SU-DHL-6 (cell line): ENCODE results near the gene ZFP36L1.
A peak's percentile ranks its signal among the peaks of the same experiment; 100 is the strongest.

ENCODE experiments used
- H2AFZ ChIP-seq: fragments of 200-600 bp; sonication (generic); 2 replicates; pipeline ENCODE4 v1.6.1; 2014; ENCODE audit warnings: low read depth, mild to moderate bottlenecking, moderate library complexity, mixed read lengths, antibody characterized with exemption, low read length; ENCODE audit not compliant: severe bottlenecking
- H3F3A ChIP-seq: fragments of 200-600 bp; shearing (Covaris generic); 2 replicates; pipeline ENCODE4 v1.6.0; 2016; ENCODE audit warnings: antibody characterized with exemption, mild to moderate bottlenecking; ENCODE audit not compliant: insufficient read depth
- H3K27ac ChIP-seq: fragments of 200-600 bp; sonication (generic); 2 replicates; pipeline ENCODE4 v1.5.1; 2016; ENCODE audit warnings: low read depth, mild to moderate bottlenecking, low read length, moderate library complexity, mixed read lengths
- H3K27me3 ChIP-seq: fragments of 200-600 bp; sonication (generic), shearing (Covaris generic); 2 replicates; pipeline ENCODE4 v1.6.0; 2014; ENCODE audit warnings: mild to moderate bottlenecking, low read length
- H3K36me3 ChIP-seq: fragments of 200-600 bp; sonication (generic); 2 replicates; pipeline ENCODE4 v1.6.1; 2014; ENCODE audit warnings: mild to moderate bottlenecking, low read length, mixed read lengths
- H3K4me2 ChIP-seq: fragments of 300-600, 200-600 bp; shearing (Covaris generic), sonication (generic); 2 replicates; pipeline ENCODE4 v1.6.0; 2014; ENCODE audit warnings: low read length, low read depth, mild to moderate bottlenecking; ENCODE audit not compliant: poor library complexity, severe bottlenecking
- H3K4me3 ChIP-seq: fragments of 200-600 bp; sonication (generic); 2 replicates; pipeline ENCODE4 v1.5.1; 2014; ENCODE audit warnings: antibody characterized with exemption, low read length, mild to moderate bottlenecking, mixed read lengths; ENCODE audit not compliant: insufficient read depth, poor library complexity, severe bottlenecking
- H3K79me2 ChIP-seq: fragments of 200-600 bp; sonication (generic); 2 replicates; pipeline ENCODE4 v1.6.1; 2014; ENCODE audit warnings: mild to moderate bottlenecking, low read length, moderate library complexity; ENCODE audit not compliant: insufficient read depth
- H3K9ac ChIP-seq: fragments of 200-600 bp; sonication (generic); 2 replicates; pipeline ENCODE4 v1.7.0; 2014; ENCODE audit warnings: mild to moderate bottlenecking, low read length
- H3K9me2 ChIP-seq: fragments of 200-600 bp; sonication (generic); replicated peaks from 2 replicates; pipeline ENCODE4 v1.6.1; 2014; ENCODE audit warnings: low read length; ENCODE audit not compliant: insufficient read depth
- H3K9me3 ChIP-seq: fragments of 200-600 bp; sonication (generic); 2 replicates; pipeline ENCODE4 v1.6.1; 2014; ENCODE audit warnings: low read length, mixed read lengths; ENCODE audit not compliant: insufficient read depth
- H4K20me1 ChIP-seq: fragments of 200-600 bp; sonication (generic); 2 replicates; pipeline ENCODE4 v1.6.1; 2014; ENCODE audit warnings: low read depth, mild to moderate bottlenecking, antibody characterized with exemption, low read length, moderate library complexity, mixed read lengths
- EZH2phosphoT487 ChIP-seq: fragments of 200-600 bp; sonication (generic), shearing (Covaris generic); conservative IDR thresholded peaks from 2 replicates; pipeline ENCODE4 v1.6.1; 2018; ENCODE audit warnings: mild to moderate bottlenecking, antibody characterized with exemption, low read length, moderate library complexity, mixed read lengths
- TF ChIP-seq, protein P1 (sequence below): fragments of 200-600 bp; sonication (generic); IDR thresholded peaks from one replicate; pipeline ENCODE4 v1.5.1; 2017; ENCODE audit warnings: antibody characterized with exemption, mild to moderate bottlenecking, low read length, moderate library complexity; ENCODE audit not compliant: insufficient read depth, poor library complexity, severe bottlenecking

ZFP36L1 gene, protein sequence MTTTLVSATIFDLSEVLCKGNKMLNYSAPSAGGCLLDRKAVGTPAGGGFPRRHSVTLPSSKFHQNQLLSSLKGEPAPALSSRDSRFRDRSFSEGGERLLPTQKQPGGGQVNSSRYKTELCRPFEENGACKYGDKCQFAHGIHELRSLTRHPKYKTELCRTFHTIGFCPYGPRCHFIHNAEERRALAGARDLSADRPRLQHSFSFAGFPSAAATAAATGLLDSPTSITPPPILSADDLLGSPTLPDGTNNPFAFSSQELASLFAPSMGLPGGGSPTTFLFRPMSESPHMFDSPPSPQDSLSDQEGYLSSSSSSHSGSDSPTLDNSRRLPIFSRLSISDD

DNA sequence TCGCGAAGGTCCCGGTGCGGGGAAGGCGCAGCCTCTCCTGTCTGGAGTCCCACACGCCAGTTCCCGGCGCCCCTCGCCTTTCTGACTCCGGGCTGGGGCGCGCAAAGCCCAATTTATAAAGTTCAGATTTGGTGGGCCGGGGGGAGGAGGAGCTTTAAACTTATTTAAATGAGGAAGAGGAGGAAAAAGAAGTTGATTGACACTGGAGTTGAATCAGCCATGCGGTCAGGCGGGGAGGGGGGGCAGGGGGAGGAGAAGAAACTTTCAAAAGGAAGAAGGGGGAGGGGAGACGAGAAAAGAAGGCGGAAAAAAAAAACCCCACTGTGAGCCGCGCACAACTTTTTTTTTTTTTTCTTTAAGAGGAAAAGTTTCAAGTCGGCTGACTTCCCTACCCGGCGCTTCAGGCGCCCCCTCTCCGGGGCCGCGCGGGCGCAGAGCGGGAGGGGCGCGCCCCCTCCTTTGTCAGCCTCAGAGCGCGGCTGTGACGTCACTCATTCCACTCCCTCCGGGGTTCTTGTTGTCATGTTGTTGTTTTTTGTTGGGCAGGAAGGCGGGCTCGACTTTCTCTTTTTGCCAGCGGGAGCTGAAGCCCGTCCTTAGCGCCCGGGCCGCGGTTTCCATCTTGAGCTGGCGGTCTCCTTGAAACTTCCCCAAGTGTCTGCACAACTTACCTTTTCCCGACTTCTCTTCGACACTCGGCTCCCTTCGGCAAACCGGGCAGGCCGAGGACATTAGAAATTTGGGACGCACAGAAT, at the start of gene ZFP36L1:
ZFP36L1 (minus strand) TSS at position 89 of the 755 bp plus-strand sequence. CDS start 129 bp downstream, outside the sequence.
- H2AFZ ChIP-seq = no peak within 1 kb of the TSS
- peak within 1 kb of the TSS; percentile 98 for H3K27ac ChIP-seq
- H3K4me2 ChIP-seq = peak within 1 kb of the TSS; percentile 98
- peak within 1 kb of the TSS; percentile 99 for H3K4me3 ChIP-seq
- H3K9ac ChIP-seq = peak within 1 kb of the TSS; percentile 99
- H4K20me1 ChIP-seq = peaks cover 25% of the 10 kb centered on the region
- H3K9me3 ChIP-seq = no peaks in the 10 kb centered on the region
- TF ChIP-seq, protein P1, sequence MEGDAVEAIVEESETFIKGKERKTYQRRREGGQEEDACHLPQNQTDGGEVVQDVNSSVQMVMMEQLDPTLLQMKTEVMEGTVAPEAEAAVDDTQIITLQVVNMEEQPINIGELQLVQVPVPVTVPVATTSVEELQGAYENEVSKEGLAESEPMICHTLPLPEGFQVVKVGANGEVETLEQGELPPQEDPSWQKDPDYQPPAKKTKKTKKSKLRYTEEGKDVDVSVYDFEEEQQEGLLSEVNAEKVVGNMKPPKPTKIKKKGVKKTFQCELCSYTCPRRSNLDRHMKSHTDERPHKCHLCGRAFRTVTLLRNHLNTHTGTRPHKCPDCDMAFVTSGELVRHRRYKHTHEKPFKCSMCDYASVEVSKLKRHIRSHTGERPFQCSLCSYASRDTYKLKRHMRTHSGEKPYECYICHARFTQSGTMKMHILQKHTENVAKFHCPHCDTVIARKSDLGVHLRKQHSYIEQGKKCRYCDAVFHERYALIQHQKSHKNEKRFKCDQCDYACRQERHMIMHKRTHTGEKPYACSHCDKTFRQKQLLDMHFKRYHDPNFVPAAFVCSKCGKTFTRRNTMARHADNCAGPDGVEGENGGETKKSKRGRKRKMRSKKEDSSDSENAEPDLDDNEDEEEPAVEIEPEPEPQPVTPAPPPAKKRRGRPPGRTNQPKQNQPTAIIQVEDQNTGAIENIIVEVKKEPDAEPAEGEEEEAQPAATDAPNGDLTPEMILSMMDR = no peak
- no peak for TF ChIP-seq EZH2phosphoT487
- no peaks in the 10 kb centered on the region for H3K27me3 ChIP-seq
- H3K36me3 ChIP-seq = peaks cover 39% of the 10 kb centered on the region
- H3K79me2 ChIP-seq = peaks cover 39% of the 10 kb centered on the region
- peaks cover 86% of the 10 kb centered on the region for H3F3A ChIP-seq
- H3K9me2 ChIP-seq = no peaks in the 10 kb centered on the region

DNA sequence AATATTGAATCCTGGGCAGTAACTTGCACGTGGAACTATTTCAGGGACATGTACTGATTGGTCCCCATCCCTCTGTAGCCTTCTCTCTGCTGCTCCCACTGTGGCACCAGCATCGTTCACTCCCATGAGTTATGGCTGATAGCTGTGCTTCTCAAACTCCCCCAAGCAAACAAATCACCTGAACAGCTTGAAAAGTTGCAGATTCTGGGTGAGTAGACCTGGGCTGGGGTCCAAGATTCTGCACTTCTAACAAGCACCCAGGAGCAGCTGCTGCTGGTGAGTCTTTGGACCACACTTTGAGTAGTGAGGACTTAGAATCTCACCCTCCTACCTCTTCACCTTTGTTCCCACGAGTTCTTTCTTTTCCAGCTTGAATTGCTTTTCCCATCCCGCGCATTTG, 49.4 kb upstream of the ZFP36L1 start:
- no peaks in the 10 kb centered on the region for H3K79me2 ChIP-seq
- H3K36me3 ChIP-seq = no peaks in the 10 kb centered on the region
- H4K20me1 ChIP-seq = no peaks in the 10 kb centered on the region
- TF ChIP-seq EZH2phosphoT487 = no peak
- TF ChIP-seq, protein P1 = no peak
- H3K9me2 ChIP-seq = no peaks in the 10 kb centered on the region
- H3F3A ChIP-seq = no peaks in the 10 kb centered on the region
- H3K9ac ChIP-seq = no peak overlapping the region
- H3K9me3 ChIP-seq = no peaks in the 10 kb centered on the region
- H3K27ac ChIP-seq = no peak overlapping the region
- H3K4me2 ChIP-seq = no peak overlapping the region
- no peak overlapping the region for H2AFZ ChIP-seq
- no peaks in the 10 kb centered on the region for H3K27me3 ChIP-seq
- H3K4me3 ChIP-seq = no peak overlapping the region

DNA sequence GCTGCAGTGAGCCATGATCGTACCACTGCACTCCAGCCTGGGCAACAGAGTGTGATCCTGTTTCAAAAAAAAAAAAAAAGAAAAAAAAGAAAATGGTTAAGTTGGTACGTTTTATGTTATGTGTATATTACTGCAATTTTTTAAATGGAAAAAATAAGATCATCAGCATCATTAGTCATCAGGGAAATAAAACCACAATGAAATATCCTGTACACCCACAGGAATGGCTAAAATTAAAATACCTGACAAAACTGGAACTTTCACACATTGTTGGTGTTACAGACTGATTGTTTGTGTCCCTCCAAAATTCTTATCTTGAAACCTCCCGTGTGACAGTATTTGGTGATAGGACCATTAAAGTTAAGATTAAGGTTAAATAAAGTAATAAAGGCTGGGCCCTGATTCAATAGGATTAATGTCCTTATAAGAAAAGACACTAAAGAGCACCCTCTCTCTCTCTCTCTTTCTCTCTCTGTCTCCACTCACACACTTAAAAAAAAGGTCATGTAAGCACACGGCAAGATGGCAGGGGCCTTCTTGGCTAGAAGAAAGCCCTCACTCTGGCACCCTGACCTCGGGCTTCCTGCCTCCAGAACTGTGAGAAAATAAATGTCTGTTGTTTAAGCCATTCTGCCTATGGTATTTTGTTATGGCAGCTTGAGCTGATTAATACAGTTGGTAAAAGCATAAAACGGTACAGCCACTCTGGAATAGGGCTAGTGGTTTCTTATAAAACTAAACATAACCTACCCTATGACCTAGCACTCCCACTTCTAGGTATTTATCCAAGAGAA, 48.3 kb upstream of the ZFP36L1 start:
- Histone ChIP-seq H3K27me3 (no peaks in the 10 kb centered on the region), H3K27ac (no peak overlapping the region), H3F3A (no peaks in the 10 kb centered on the region), H3K9ac (no peak overlapping the region), H3K4me2 (no peak overlapping the region), H2AFZ (no peak overlapping the region), H3K79me2 (no peaks in the 10 kb centered on the region), H3K4me3 (no peak overlapping the region), H4K20me1 (no peaks in the 10 kb centered on the region), H3K36me3 (no peaks in the 10 kb centered on the region), H3K9me3 (peaks cover 5% of the 10 kb centered on the region), H3K9me2 (no peaks in the 10 kb centered on the region)
- TF ChIP-seq, protein P1 = no peak
- no peak for TF ChIP-seq EZH2phosphoT487
